Measurements from ENCODE around the gene DAPP1.

Gene DAPP1

DNA sequence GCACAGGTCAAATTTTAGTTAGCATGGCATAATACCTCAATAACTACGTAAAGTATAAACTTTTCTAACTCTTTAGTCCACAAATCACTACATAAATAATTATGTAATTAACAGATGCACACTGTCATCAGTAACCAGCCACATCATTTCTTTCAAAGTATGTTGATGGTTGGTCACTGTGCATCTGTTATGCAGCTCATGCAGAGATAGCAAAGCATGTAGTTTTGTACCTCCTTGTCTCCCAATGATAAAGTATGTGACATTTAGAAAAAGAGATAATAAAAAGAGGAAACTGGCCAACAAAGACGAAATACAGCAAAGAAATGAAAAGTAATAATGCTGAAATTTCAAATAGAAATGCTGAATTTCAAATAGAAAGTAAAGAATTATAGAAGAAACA is 74.7 kb downstream of the DAPP1 start:
- TF ChIP-seq, protein P1, sequence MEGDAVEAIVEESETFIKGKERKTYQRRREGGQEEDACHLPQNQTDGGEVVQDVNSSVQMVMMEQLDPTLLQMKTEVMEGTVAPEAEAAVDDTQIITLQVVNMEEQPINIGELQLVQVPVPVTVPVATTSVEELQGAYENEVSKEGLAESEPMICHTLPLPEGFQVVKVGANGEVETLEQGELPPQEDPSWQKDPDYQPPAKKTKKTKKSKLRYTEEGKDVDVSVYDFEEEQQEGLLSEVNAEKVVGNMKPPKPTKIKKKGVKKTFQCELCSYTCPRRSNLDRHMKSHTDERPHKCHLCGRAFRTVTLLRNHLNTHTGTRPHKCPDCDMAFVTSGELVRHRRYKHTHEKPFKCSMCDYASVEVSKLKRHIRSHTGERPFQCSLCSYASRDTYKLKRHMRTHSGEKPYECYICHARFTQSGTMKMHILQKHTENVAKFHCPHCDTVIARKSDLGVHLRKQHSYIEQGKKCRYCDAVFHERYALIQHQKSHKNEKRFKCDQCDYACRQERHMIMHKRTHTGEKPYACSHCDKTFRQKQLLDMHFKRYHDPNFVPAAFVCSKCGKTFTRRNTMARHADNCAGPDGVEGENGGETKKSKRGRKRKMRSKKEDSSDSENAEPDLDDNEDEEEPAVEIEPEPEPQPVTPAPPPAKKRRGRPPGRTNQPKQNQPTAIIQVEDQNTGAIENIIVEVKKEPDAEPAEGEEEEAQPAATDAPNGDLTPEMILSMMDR (IDR thresholded peaks at IDR 0.05; ENCODE audit: borderline replicate concordance, control extremely low read depth, extremely low read depth, insufficient read depth, missing control alignments), result no peak
- in situ Hi-C loops (cut with MboI; ENCODE audit: low sequenced_read_pairs, unreplicated experiment), result no loop called here
- no peak for DNase-seq (ENCODE audit: low spot score)

DNA sequence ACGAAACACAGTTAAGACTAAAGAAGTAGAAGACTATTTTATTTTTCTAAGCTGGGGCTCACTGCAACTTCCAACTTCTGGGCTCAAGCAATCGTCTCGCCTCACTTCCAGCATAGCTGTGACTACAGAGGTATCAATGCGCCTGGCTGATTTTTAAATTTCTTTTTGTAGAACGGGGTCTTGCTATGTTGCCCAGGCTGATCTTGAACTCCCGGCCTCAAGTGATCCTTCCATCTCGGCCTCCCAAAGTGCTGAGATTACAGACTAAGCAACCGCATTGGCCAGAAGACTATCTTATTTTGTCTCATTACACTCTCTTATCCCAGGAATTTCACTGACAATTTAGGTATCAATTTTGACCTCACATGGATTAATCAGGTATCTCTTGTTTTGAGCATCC is 76.4 kb downstream of the DAPP1 start:
- DNase-seq (ENCODE audit: low spot score), result no peak
- in situ Hi-C loops (cut with MboI; ENCODE audit: low sequenced_read_pairs, unreplicated experiment), result no loop called here
- TF ChIP-seq, protein P1 (IDR thresholded peaks at IDR 0.05; ENCODE audit: borderline replicate concordance, control extremely low read depth, extremely low read depth, insufficient read depth, missing control alignments), result no peak

DNA sequence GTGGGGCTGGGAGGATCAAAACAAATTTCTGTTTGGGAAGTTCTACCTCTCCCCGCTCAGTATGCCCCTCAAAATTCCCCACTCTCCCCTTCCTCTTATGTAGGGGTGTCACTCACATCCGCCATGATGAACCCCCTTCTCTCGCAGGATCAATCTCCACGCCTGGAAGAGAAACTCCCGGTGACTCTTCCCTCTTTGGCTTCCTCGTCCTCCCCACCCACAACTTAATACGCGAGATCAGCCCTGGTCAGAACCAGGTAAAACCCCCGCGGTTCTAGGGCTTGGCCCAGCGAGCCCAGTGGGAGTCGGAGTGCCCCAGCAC is 77.2 kb downstream of the DAPP1 start:
- TF ChIP-seq, protein P1 (IDR thresholded peaks at IDR 0.05; ENCODE audit: borderline replicate concordance, control extremely low read depth, extremely low read depth, insufficient read depth, missing control alignments), result no peak
- in situ Hi-C loops (cut with MboI; ENCODE audit: low sequenced_read_pairs, unreplicated experiment), result no loop called here
- DNase-seq (ENCODE audit: low spot score), result peak; percentile 6

DNA sequence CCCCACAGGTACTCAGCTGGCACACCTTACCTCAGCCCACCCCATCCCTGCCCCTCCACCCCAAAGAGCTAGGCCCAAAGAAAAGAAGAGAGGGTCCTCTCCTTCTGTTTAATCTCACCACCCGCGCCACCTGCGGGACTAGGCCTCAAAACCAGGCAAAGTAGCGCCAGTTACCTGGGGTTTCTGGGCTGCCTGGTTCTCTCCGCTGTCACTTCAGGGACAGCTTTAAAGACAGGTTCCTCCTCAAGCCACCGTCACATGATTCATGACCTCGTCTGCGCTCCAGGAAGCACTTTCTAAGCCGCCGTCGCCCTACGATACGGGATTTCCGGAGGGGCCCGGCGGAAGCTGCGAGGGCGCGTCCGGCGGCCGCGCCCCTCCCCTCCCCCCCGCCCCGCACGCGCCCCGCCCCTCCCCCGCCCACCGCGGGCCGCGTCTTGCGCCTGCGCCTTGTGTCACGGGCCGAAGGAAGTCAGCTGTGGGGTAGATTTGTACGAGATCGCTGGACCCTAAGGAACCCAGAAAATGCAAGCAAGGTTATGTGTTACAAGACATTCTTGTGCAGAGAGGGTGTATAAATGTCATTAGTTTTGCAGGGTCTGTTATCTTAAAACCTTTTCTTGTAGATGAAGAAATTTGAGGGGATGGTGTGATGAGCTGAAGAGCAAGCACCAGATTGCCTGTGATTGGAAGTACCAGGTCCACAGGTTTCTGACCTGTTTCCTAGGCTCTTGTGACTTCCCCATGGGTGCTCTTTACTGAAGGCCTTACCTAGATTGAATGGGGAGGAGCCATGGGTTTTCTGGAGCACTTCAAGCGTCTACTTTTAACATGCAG is 77.8 kb downstream of the DAPP1 start, which contains the start of gene LAMTOR3:
TSS of gene LAMTOR3 (minus strand) at position 267 of the 837 bp plus-strand sequence. CDS start 464 bp downstream, outside the sequence.
- TF ChIP-seq, protein P1 (IDR thresholded peaks at IDR 0.05; ENCODE audit: borderline replicate concordance, control extremely low read depth, extremely low read depth, insufficient read depth, missing control alignments), result no peak
- in situ Hi-C loops (cut with MboI; ENCODE audit: low sequenced_read_pairs, unreplicated experiment), result no loop called here
- DNase-seq (ENCODE audit: low spot score), result peak; percentile 93

DNA sequence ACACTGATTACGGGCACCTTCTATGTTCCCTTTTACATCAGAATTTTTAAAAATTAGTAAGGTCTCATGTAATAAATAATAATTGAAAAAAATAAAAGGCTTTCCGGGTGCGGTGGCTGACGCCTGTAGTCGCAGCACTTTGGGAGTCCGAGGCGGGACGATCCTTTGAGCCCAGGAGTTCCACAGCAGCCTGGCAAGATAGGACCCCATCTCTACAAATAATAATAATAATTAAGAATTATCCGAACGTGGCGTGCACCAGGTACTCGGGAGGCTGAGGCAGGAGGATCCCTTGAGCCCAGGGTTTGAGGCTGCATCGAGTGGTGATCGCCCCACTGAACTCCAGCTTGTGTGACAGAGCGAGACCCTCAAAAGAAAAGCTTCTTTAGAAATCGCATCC is 78.4 kb downstream of the DAPP1 start:
- no peak for DNase-seq (ENCODE audit: low spot score)
- in situ Hi-C loops (cut with MboI; ENCODE audit: low sequenced_read_pairs, unreplicated experiment), result no loop called here
- TF ChIP-seq, protein P1 (IDR thresholded peaks at IDR 0.05; ENCODE audit: borderline replicate concordance, control extremely low read depth, extremely low read depth, insufficient read depth, missing control alignments), result no peak

DNA sequence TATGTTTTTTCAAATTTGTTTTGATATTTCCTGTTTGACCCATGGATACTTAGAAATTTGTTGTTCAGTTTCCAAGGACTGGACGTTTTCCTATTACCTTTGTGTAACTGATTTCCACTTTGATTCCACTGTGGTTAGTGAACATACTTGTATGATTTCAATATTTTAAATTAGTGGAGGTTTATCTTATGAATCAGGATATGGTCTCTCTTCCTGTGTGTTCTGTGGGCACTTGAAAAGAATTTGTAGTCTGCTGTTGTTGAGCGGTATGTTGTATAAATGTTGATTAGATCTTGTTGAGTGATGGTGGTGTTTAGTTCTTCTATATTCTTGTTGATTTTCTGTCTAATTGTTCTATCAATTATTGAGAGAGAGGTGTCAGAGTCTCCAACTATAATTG is 98.8 kb downstream of the DAPP1 start:
- in situ Hi-C loops (cut with MboI; ENCODE audit: low sequenced_read_pairs, unreplicated experiment), result no loop called here
- DNase-seq (ENCODE audit: low spot score), result no peak
- TF ChIP-seq, protein P1 (IDR thresholded peaks at IDR 0.05; ENCODE audit: borderline replicate concordance, control extremely low read depth, extremely low read depth, insufficient read depth, missing control alignments), result no peak
